K562 (cell line): ENCODE results near the gene HYCC2. TPM values are rescaled to one million over a fixed set of nuclear protein-coding genes. Genes with fewer than 3 reads are reported as not detected.

ENCODE experiments used
- ARNT ChIP-seq, 2 experiments: fragments of 450-650 bp; IDR thresholded peaks; 2 replicates each; pipeline ENCODE4 v1.6.1; 2016; ENCODE audit warnings: mild to moderate bottlenecking in 1 of 2
- ATF7 ChIP-seq: fragments of 450-650 bp; IDR thresholded peaks from 2 replicates; pipeline ENCODE4 v1.7.1; 2014; ENCODE audit warnings: mild to moderate bottlenecking, moderate library complexity
- DNMT1 ChIP-seq: fragments of 450-650 bp; IDR thresholded peaks from 2 replicates; pipeline ENCODE4 v1.6.1; 2016; ENCODE audit warnings: antibody characterized with exemption, mild to moderate bottlenecking
- ESRRB ChIP-seq: fragments of 250-450 bp; sonication (Bioruptor Pico); IDR thresholded peaks from 2 replicates; pipeline ENCODE4 v1.5.0; 2020; ENCODE audit warnings: mild to moderate bottlenecking, moderate library complexity, borderline replicate concordance
- ETV5 ChIP-seq: sonication (generic); formaldehyde crosslinking; IDR thresholded peaks from 2 replicates; pipeline ENCODE4 v1.4.0; 2020; ENCODE audit warnings: low read depth, mild to moderate bottlenecking, missing genetic modification reagents
- FOXK2 ChIP-seq, 2 experiments: fragments of 450-650 bp; IDR thresholded peaks in 1 of 2; conservative IDR thresholded peaks in 1 of 2; 2 replicates each; pipeline ENCODE4 v1.6.1; 2016; ENCODE audit warnings: low read depth in 2 of 2, mild to moderate bottlenecking in 1 of 2
- GABPA ChIP-seq: fragments of 200-800 bp; sonication (Bioruptor generic); conservative IDR thresholded peaks from 2 replicates; pipeline ENCODE4 v1.6.1; 2016; ENCODE audit warnings: low read depth, missing genetic modification characterization, missing compliant biosample characterization
- GTF2A2 ChIP-seq: IDR thresholded peaks from 2 replicates; pipeline ENCODE4 v1.6.1; 2016; ENCODE audit warnings: mild to moderate bottlenecking, missing genetic modification characterization, missing compliant biosample characterization
- GTF2E2 ChIP-seq: fragments of 200-800 bp; sonication (Bioruptor generic); IDR thresholded peaks from 2 replicates; pipeline ENCODE4 v1.6.1; 2016; ENCODE audit warnings: missing genetic modification characterization, missing compliant biosample characterization
- KDM2B ChIP-seq: fragments of 250-450 bp; sonication (Bioruptor Pico); IDR thresholded peaks from 2 replicates; pipeline ENCODE4 v1.8.0; 2021; ENCODE audit warnings: mild to moderate bottlenecking, moderate library complexity
- KHSRP ChIP-seq: fragments of 450-650 bp; IDR thresholded peaks from 2 replicates; pipeline ENCODE4 v1.6.1; 2017
- MEF2D ChIP-seq: conservative IDR thresholded peaks from 2 replicates; pipeline ENCODE4 v1.6.1; 2016; ENCODE audit warnings: low read depth, missing genetic modification characterization, missing compliant biosample characterization
- NFIC ChIP-seq: fragments of 450-650 bp; IDR thresholded peaks from 2 replicates; pipeline ENCODE4 v1.6.1; 2017; ENCODE audit warnings: mild to moderate bottlenecking, inconsistent platforms
- NRF1 ChIP-seq, 2 experiments: fragments of 450-650 bp; IDR thresholded peaks in 1 of 2; conservative IDR thresholded peaks in 1 of 2; 2 replicates each; pipeline ENCODE4 v1.6.1; 2014; ENCODE audit warnings: mild to moderate bottlenecking in 2 of 2
- TAF7 ChIP-seq: fragments of 450-650 bp; IDR thresholded peaks from 2 replicates; pipeline ENCODE4 v1.6.1; 2016; ENCODE audit warnings: missing genetic modification characterization, missing compliant biosample characterization
- TRIM28 ChIP-seq: fragments of 450-650 bp; IDR thresholded peaks from 2 replicates; pipeline ENCODE4 v1.6.1; 2017
- ZNF282 ChIP-seq: sonication (generic); formaldehyde crosslinking; IDR thresholded peaks from 2 replicates; pipeline ENCODE4 v1.8.1; 2023; ENCODE audit warnings: missing genetic modification reagents
- ZNF507 ChIP-seq: conservative IDR thresholded peaks from 2 replicates; pipeline ENCODE4 v1.6.1; 2017; ENCODE audit warnings: missing genetic modification characterization, missing compliant biosample characterization
- polyA plus RNA-seq, 8 experiments: library from polyadenylated mRNA; depleted of rRNA in 4 of 8; stranded (reverse) in 5 of 8; unstranded in 3 of 8; fragments of >200 nt; fragmentation: Nextera tagmentation in 2 of 8; fragmentation: Illumina TruSeq in 1 of 8; extraction: Ambion mirVana in 2 of 8; extraction: Trizol in 1 of 8; gene quantifications; 2 replicates each; pipeline versions ENCODE4 v1.2.1 to v1.2.3, GENCODE V29; 2011 to 2014; ENCODE audit warnings: inconsistent platforms in 1 of 8, missing spikeins in 1 of 8
- total RNA-seq, 7 experiments: library from RNA; depleted of rRNA in 6 of 7; stranded (reverse); fragments of >200 nt in 6 of 7; fragmentation: Illumina TruSeq in 2 of 7; extraction: Trizol in 2 of 7; gene quantifications; 2 replicates each; pipeline versions ENCODE4 v1.2.1 to v1.2.3, GENCODE V29; 2011 to 2021; ENCODE audit warnings: low replicate concordance in 1 of 7
- TF ChIP-seq, protein P1 (sequence below), 2 experiments: fragments of 450-650 bp in 1 of 2; sonication (generic) in 1 of 2; formaldehyde crosslinking in 1 of 2; IDR thresholded peaks in 1 of 2; conservative IDR thresholded peaks in 1 of 2; 2 replicates each; pipeline versions ENCODE4 v1.6.1 to v1.8.1; 2016 to 2023; ENCODE audit warnings: mild to moderate bottlenecking in 2 of 2, moderate library complexity in 2 of 2, inconsistent platforms in 1 of 2, missing genetic modification reagents in 1 of 2
- TF ChIP-seq, protein P2 (sequence below): fragments of 450-650 bp; IDR thresholded peaks from 2 replicates; pipeline ENCODE4 v1.7.0; 2016; ENCODE audit warnings: borderline replicate concordance
- TF ChIP-seq, protein P3 (sequence below): fragments of 450-650 bp; formaldehyde crosslinking; conservative IDR thresholded peaks from 2 replicates; pipeline ENCODE4 v1.4.0; 2022; ENCODE audit warnings: mild to moderate bottlenecking, missing genetic modification characterization
- TF ChIP-seq, protein P4 (sequence below): fragments of 450-650 bp; IDR thresholded peaks from 2 replicates; pipeline ENCODE4 v1.6.1; 2016; ENCODE audit warnings: low read depth, mild to moderate bottlenecking, moderate library complexity
- TF ChIP-seq, protein P5 (sequence below): fragments of 200-800 bp; sonication (Bioruptor generic); IDR thresholded peaks from 2 replicates; pipeline ENCODE4 v1.6.1; 2017; ENCODE audit warnings: missing genetic modification characterization, missing compliant biosample characterization

The HYCC2 gene
- total and polyA plus RNA-seq, 9 of the 15 experiments (the other 6 are each of a cell fraction or from before 2014, with no cell fraction given) = 5.4 to 20.0 (median 9.8) TPM

DNA sequence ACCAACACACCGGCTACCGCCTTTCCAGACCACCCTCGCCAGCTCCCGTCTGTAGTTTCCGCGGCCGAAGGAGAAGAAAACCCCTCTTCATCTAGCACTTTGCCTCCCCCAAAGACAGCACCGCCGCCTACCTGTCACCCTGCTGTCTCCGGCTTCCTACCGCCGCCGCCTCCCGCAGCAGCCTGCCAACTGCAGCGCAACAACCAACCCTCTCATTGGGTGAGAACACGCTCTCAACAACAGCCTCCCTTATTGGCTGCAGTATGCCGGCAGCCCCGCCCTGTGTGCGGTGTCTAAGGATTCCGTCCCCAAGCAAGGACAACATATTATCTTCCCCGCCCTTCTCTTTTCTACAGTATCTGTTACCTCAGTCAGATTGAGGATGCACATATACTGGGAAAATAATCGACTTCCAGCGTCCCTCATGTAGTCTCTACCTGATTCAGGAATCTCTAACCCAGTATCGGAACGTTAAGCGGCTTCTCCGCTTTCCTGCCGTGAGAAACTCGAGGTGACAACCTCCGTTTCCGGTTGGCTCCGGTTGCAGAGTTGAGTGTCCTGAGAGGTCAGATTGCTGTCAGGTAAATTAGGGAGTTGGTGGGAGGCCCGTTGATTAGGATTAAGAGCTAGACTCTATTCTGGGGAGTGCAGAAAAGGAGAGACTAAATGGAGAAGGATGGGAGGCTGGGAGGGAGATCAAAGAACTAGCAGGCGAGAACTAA, at the start of gene HYCC2, which contains the start of gene NDUFB3 (continued):
- TF ChIP-seq, protein P1, sequence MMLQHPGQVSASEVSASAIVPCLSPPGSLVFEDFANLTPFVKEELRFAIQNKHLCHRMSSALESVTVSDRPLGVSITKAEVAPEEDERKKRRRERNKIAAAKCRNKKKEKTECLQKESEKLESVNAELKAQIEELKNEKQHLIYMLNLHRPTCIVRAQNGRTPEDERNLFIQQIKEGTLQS (IDR thresholded peaks at IDR 0.05) = peak; percentile 41; the same call in 1 of the 2 replicates
- TF ChIP-seq, protein P1 (CRISPR knock-in tag; conservative IDR thresholded peaks at IDR 0.05) = 0 out of 2 replicates have a peak, but pooled peaks have one; percentile 41
- peak; percentile 64 for TF ChIP-seq NFIC
- no peak; a peak in 1 of 4 replicates for TF ChIP-seq NRF1 (conservative IDR thresholded peaks at IDR 0.05 in 1 of 2, IDR thresholded peaks at IDR 0.05 in 1 of 2)
- TF ChIP-seq ZNF507 (tag) = no peak
- TF ChIP-seq, protein P2, sequence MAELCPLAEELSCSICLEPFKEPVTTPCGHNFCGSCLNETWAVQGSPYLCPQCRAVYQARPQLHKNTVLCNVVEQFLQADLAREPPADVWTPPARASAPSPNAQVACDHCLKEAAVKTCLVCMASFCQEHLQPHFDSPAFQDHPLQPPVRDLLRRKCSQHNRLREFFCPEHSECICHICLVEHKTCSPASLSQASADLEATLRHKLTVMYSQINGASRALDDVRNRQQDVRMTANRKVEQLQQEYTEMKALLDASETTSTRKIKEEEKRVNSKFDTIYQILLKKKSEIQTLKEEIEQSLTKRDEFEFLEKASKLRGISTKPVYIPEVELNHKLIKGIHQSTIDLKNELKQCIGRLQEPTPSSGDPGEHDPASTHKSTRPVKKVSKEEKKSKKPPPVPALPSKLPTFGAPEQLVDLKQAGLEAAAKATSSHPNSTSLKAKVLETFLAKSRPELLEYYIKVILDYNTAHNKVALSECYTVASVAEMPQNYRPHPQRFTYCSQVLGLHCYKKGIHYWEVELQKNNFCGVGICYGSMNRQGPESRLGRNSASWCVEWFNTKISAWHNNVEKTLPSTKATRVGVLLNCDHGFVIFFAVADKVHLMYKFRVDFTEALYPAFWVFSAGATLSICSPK = no peak
- no peak for TF ChIP-seq DNMT1
- TF ChIP-seq TRIM28 = peak; percentile 80; the same call in 1 of the 2 replicates
- peak; percentile 98 for TF ChIP-seq GABPA
- no peak for TF ChIP-seq KDM2B (CRISPR knock-in tag)
- TF ChIP-seq, protein P3, sequence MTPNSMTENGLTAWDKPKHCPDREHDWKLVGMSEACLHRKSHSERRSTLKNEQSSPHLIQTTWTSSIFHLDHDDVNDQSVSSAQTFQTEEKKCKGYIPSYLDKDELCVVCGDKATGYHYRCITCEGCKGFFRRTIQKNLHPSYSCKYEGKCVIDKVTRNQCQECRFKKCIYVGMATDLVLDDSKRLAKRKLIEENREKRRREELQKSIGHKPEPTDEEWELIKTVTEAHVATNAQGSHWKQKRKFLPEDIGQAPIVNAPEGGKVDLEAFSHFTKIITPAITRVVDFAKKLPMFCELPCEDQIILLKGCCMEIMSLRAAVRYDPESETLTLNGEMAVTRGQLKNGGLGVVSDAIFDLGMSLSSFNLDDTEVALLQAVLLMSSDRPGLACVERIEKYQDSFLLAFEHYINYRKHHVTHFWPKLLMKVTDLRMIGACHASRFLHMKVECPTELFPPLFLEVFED = no peak
- no peak for TF ChIP-seq KHSRP
- TF ChIP-seq, protein P4, sequence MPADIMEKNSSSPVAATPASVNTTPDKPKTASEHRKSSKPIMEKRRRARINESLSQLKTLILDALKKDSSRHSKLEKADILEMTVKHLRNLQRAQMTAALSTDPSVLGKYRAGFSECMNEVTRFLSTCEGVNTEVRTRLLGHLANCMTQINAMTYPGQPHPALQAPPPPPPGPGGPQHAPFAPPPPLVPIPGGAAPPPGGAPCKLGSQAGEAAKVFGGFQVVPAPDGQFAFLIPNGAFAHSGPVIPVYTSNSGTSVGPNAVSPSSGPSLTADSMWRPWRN = 0 out of 2 replicates have a peak, but pooled peaks have one; percentile 5
- peak; percentile 55; the same call in 1 of the 2 replicates for TF ChIP-seq GTF2E2 (tag)
- no peak; the same call in 1 of the 2 replicates for TF ChIP-seq ETV5 (CRISPR knock-in tag)
- no peak for TF ChIP-seq ESRRB (CRISPR knock-in tag)
- peak; percentile 34; the same call in 1 of the 2 replicates for TF ChIP-seq MEF2D (tag)
- peak; percentile 80; the same call in 1 of the 2 replicates for TF ChIP-seq TAF7 (tag)
- peak; percentile 90 to 95 for TF ChIP-seq ARNT (IDR thresholded peaks at IDR 0.05)
- TF ChIP-seq, protein P5, sequence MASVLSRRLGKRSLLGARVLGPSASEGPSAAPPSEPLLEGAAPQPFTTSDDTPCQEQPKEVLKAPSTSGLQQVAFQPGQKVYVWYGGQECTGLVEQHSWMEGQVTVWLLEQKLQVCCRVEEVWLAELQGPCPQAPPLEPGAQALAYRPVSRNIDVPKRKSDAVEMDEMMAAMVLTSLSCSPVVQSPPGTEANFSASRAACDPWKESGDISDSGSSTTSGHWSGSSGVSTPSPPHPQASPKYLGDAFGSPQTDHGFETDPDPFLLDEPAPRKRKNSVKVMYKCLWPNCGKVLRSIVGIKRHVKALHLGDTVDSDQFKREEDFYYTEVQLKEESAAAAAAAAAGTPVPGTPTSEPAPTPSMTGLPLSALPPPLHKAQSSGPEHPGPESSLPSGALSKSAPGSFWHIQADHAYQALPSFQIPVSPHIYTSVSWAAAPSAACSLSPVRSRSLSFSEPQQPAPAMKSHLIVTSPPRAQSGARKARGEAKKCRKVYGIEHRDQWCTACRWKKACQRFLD (CRISPR knock-in tag) = peak; percentile 74; the same call in 1 of the 2 replicates
- TF ChIP-seq GTF2A2 (tag) = peak; percentile 78
- peak in 1 of 2 experiments; percentile 87; a peak in 3 of 4 replicates for TF ChIP-seq FOXK2 (conservative IDR thresholded peaks at IDR 0.05 in 1 of 2, IDR thresholded peaks at IDR 0.05 in 1 of 2; ENCODE audit: low read depth in 2 of 2)
- no peak for TF ChIP-seq ZNF282 (CRISPR knock-in tag)
- peak; percentile 77 for TF ChIP-seq ATF7
